ENCODE data around the gene ITPR3.

The ITPR3 gene

GRCh38 chr6:33700391-33701050, 79.4 kb downstream of the ITPR3 start:
- DNase-seq (ENCODE audit: low read depth) = peak; percentile 62

- DNase-seq (ENCODE audit: low read depth) = no peak
Observed at GRCh38 chr6:33702345-33702977, 81.3 kb downstream of the ITPR3 start.

GRCh38 chr6:33704215-33705066, 83.3 kb downstream of the ITPR3 start:
- no peak for DNase-seq (ENCODE audit: low read depth)

GRCh38 chr6:33705268-33705885, 84.3 kb downstream of the ITPR3 start:
- no peak for DNase-seq (ENCODE audit: low read depth)

- DNase-seq (ENCODE audit: low read depth) = no peak
Observed at GRCh38 chr6:33705955-33706725, 85.0 kb downstream of the ITPR3 start.

GRCh38 chr6:33707771-33708170, 86.6 kb downstream of the ITPR3 start:
- no peak for DNase-seq (ENCODE audit: low read depth)

- no peak for DNase-seq (ENCODE audit: low read depth)
Observed at GRCh38 chr6:33708516-33709204, 87.5 kb downstream of the ITPR3 start.

GRCh38 chr6:33709605-33710295, 88.6 kb downstream of the ITPR3 start:
- DNase-seq (ENCODE audit: low read depth) = no peak

GRCh38 chr6:33710296-33711121, 89.4 kb downstream of the ITPR3 start:
- no peak for DNase-seq (ENCODE audit: low read depth)

- peak; percentile 97 for DNase-seq (ENCODE audit: low read depth)
Observed at GRCh38 chr6:33711140-33712129, 90.3 kb downstream of the ITPR3 start, which contains the start of gene UQCC2. UQCC2 (minus strand) TSS chr6:33711700; CDS start chr6:33711686, 14 bp downstream.

GRCh38 chr6:33712914-33713313, 91.8 kb downstream of the ITPR3 start:
- DNase-seq (ENCODE audit: low read depth) = no peak

- DNase-seq (ENCODE audit: low read depth) = no peak
Observed at GRCh38 chr6:33713786-33714185, 92.7 kb downstream of the ITPR3 start.

- no peak for DNase-seq (ENCODE audit: low read depth)
Observed at GRCh38 chr6:33714385-33715040, 93.4 kb downstream of the ITPR3 start.

GRCh38 chr6:33716379-33716778, 95.3 kb downstream of the ITPR3 start:
- DNase-seq (ENCODE audit: low read depth) = no peak

GRCh38 chr6:33716890-33717632, 95.9 kb downstream of the ITPR3 start:
- no peak for DNase-seq (ENCODE audit: low read depth)

GRCh38 chr6:33717934-33718455, 96.9 kb downstream of the ITPR3 start:
- DNase-seq (ENCODE audit: low read depth) = no peak

- no peak for DNase-seq (ENCODE audit: low read depth)
Observed at GRCh38 chr6:33718713-33719112, 97.6 kb downstream of the ITPR3 start.
